GM23338 (cell line): ENCODE results near the gene ADGRG7. TPM values are rescaled to one million over a fixed set of nuclear protein-coding genes. Genes with fewer than 3 reads are reported as not detected.

ENCODE experiments used
- ATAC-seq: fragments of 200-7000 bp; cut with Tn5 transposase; 3 replicates; pipeline ENCODE4 v1.9.1; 2020
- DNase-seq: peaks from one replicate; pipeline ENCODE4 v3.0.0-alpha.2; 2015; ENCODE audit warnings: low spot score
- H2AFZ ChIP-seq: fragments of 200-600 bp; sonication (generic); 2 replicates; pipeline ENCODE4 v1.8.0; 2016; ENCODE audit warnings: antibody characterized with exemption, mild to moderate bottlenecking, moderate library complexity
- H3F3A ChIP-seq: fragments of 200-600 bp; sonication (generic); replicated peaks from 2 replicates; pipeline ENCODE4 v1.8.0; 2017; ENCODE audit warnings: antibody characterized with exemption, mixed run types, low read depth
- H3K27ac ChIP-seq: fragments of 200-600 bp; sonication (generic); 2 replicates; pipeline ENCODE4 v1.6.1; 2016; ENCODE audit warnings: low read depth
- H3K27me3 ChIP-seq: fragments of 200-600 bp; sonication (generic); 2 replicates; pipeline ENCODE4 v1.8.0; 2016; ENCODE audit warnings: mild to moderate bottlenecking, mixed run types, moderate library complexity; ENCODE audit not compliant: insufficient read depth
- H3K36me3 ChIP-seq: fragments of 200-600 bp; sonication (generic); 2 replicates; pipeline ENCODE4 v1.8.0; 2016; ENCODE audit warnings: mild to moderate bottlenecking; ENCODE audit not compliant: insufficient read depth
- H3K4me1 ChIP-seq: fragments of 200-600 bp; sonication (generic); 2 replicates; pipeline ENCODE4 v1.8.0; 2016; ENCODE audit warnings: mild to moderate bottlenecking, moderate library complexity; ENCODE audit not compliant: insufficient read depth
- H3K4me2 ChIP-seq: fragments of 200-600 bp; sonication (generic); 2 replicates; pipeline ENCODE4 v1.7.1; 2017; ENCODE audit warnings: mixed run types
- H3K4me3 ChIP-seq: fragments of 200-600 bp; sonication (generic); 2 replicates; pipeline ENCODE4 v1.6.1; 2016; ENCODE audit warnings: mixed run types
- H3K79me2 ChIP-seq: fragments of 200-600 bp; sonication (generic); replicated peaks from 2 replicates; pipeline ENCODE4 v1.8.0; 2017; ENCODE audit warnings: mild to moderate bottlenecking; ENCODE audit not compliant: insufficient read depth
- H3K9me2 ChIP-seq: fragments of 200-600 bp; sonication (generic); 2 replicates; pipeline ENCODE4 v1.8.0; 2017; ENCODE audit not compliant: insufficient read depth
- H4K20me1 ChIP-seq: fragments of 200-600 bp; sonication (generic); replicated peaks from 2 replicates; pipeline ENCODE4 v1.8.0; 2017; ENCODE audit warnings: mild to moderate bottlenecking; ENCODE audit not compliant: insufficient read depth
- H3K27ac Mint-ChIP-seq: 2 replicates; pipeline ENCODE4 v1.8.0; 2020; ENCODE audit warnings: inconsistent platforms, mild to moderate bottlenecking, moderate library complexity, mixed read lengths
- H3K27me3 Mint-ChIP-seq: 3 replicates; pipeline ENCODE4 v1.8.0; 2022; ENCODE audit warnings: low read depth, mild to moderate bottlenecking, moderate library complexity, mixed read lengths, inconsistent platforms; ENCODE audit not compliant: insufficient read depth, poor library complexity
- H3K36me3 Mint-ChIP-seq: 3 replicates; pipeline ENCODE4 v1.8.0; 2021; ENCODE audit warnings: low read depth, mild to moderate bottlenecking, inconsistent platforms, moderate library complexity, mixed read lengths
- H3K4me1 Mint-ChIP-seq: 3 replicates; pipeline ENCODE4 v1.8.0; 2020; ENCODE audit warnings: mild to moderate bottlenecking, inconsistent platforms, mixed read lengths
- H3K4me3 Mint-ChIP-seq: 3 replicates; pipeline ENCODE4 v1.8.0; 2021; ENCODE audit warnings: moderate library complexity, mild to moderate bottlenecking, inconsistent platforms, mixed read lengths
- H3K9me3 Mint-ChIP-seq: 3 replicates; pipeline ENCODE4 v1.8.0; 2020; ENCODE audit warnings: moderate library complexity, mild to moderate bottlenecking, inconsistent platforms, mixed read lengths
- CREB1 ChIP-seq: fragments of 250-450 bp; sonication (Bioruptor Pico); IDR thresholded peaks from 2 replicates; pipeline ENCODE4 v1.5.0; 2020; ENCODE audit warnings: low read depth, mild to moderate bottlenecking, moderate library complexity
- EZH2 ChIP-seq: fragments of 200-600 bp; sonication (generic); IDR thresholded peaks from one replicate; pipeline ENCODE4 v1.8.0; 2017; ENCODE audit warnings: antibody characterized with exemption, mild to moderate bottlenecking, low read depth; ENCODE audit not compliant: unreplicated experiment
- EZH2phosphoT487 ChIP-seq: fragments of 200-600 bp; sonication (generic); IDR thresholded peaks from one replicate; pipeline ENCODE4 v1.8.1; 2018; ENCODE audit warnings: antibody characterized with exemption; ENCODE audit not compliant: unreplicated experiment
- JUNB ChIP-seq: IDR thresholded peaks from one replicate; pipeline ENCODE4 v1.6.1; 2016; ENCODE audit warnings: antibody characterized with exemption; ENCODE audit not compliant: unreplicated experiment
- POLR2AphosphoS5 ChIP-seq: IDR thresholded peaks from 2 replicates; pipeline ENCODE4 v1.6.1; 2016; ENCODE audit warnings: antibody characterized with exemption, low read depth
- STAT1 ChIP-seq: IDR thresholded peaks from one replicate; pipeline ENCODE4 v1.6.1; 2016; ENCODE audit warnings: antibody characterized with exemption; ENCODE audit not compliant: unreplicated experiment
- ZNF114 ChIP-seq: fragments of 250-450 bp; sonication (Bioruptor Pico); IDR thresholded peaks from 2 replicates; pipeline ENCODE4 v1.5.0; 2020; ENCODE audit warnings: mild to moderate bottlenecking, moderate library complexity
- ZNF331 ChIP-seq: fragments of 250-450 bp; sonication (Bioruptor Pico); IDR thresholded peaks from 2 replicates; pipeline ENCODE4 v1.5.0; 2020; ENCODE audit warnings: low read depth, mild to moderate bottlenecking, moderate library complexity
- polyA plus RNA-seq: library from polyadenylated mRNA; unstranded; fragments of >200 nt; fragmentation: Nextera tagmentation; extraction: Ambion mirVana; gene quantifications from 2 replicates; pipeline ENCODE4 v1.2.1, GENCODE V29; 2016
- total RNA-seq: library from RNA; depleted of rRNA; stranded (reverse); fragments of >200 nt; shearing (Covaris generic); gene quantifications from 2 replicates; pipeline ENCODE4 v1.2.3, GENCODE V29; 2014
- TF ChIP-seq, protein P1 (sequence below), 2 experiments: fragments of 200-600 bp in 1 of 2; sonication (generic) in 1 of 2; conservative IDR thresholded peaks; 2 replicates each; pipeline versions ENCODE4 v1.5.1 to v1.6.1; 2016 to 2017; ENCODE audit warnings: antibody characterized with exemption in 2 of 2, low read depth in 2 of 2, mild to moderate bottlenecking in 2 of 2, moderate library complexity in 1 of 2
- TF ChIP-seq, protein P2 (sequence below): IDR thresholded peaks from 2 replicates; pipeline ENCODE4 v1.6.1; 2016; ENCODE audit warnings: antibody characterized with exemption
- TF ChIP-seq, protein P3 (sequence below): IDR thresholded peaks from one replicate; pipeline ENCODE4 v1.6.1; 2018; ENCODE audit warnings: antibody characterized with exemption; ENCODE audit not compliant: unreplicated experiment

ADGRG7 gene
- total and polyA plus RNA-seq, 2 experiments from 2014 or later = not detected

DNA sequence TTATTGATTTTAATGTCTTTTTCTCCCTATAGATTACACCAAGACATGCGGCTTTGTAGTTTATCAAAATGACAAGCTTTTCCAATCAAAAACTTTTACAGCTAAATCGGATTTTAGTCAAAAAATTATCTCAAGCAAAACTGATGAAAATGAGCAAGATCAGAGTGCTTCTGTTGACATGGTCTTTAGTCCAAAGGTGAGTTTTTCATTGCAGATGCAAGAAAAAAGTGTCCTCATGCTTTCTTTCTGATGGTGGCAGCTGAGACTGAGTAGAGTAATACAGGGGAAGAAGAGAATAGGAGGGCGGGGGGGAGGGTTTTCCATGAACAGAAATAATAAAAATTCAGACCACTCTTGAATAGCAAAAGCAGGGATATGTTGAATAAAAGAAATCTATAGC lies 36.5 kb downstream of the ADGRG7 start (continued):
- TF ChIP-seq, protein P1, sequence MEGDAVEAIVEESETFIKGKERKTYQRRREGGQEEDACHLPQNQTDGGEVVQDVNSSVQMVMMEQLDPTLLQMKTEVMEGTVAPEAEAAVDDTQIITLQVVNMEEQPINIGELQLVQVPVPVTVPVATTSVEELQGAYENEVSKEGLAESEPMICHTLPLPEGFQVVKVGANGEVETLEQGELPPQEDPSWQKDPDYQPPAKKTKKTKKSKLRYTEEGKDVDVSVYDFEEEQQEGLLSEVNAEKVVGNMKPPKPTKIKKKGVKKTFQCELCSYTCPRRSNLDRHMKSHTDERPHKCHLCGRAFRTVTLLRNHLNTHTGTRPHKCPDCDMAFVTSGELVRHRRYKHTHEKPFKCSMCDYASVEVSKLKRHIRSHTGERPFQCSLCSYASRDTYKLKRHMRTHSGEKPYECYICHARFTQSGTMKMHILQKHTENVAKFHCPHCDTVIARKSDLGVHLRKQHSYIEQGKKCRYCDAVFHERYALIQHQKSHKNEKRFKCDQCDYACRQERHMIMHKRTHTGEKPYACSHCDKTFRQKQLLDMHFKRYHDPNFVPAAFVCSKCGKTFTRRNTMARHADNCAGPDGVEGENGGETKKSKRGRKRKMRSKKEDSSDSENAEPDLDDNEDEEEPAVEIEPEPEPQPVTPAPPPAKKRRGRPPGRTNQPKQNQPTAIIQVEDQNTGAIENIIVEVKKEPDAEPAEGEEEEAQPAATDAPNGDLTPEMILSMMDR (conservative IDR thresholded peaks at IDR 0.05; ENCODE audit: low read depth in 2 of 2) = no peak
- no peak for TF ChIP-seq ZNF114 (CRISPR knock-in tag)
- TF ChIP-seq EZH2 = no peak
- no peak for TF ChIP-seq POLR2AphosphoS5
- TF ChIP-seq ZNF331 (CRISPR knock-in tag) = no peak

DNA sequence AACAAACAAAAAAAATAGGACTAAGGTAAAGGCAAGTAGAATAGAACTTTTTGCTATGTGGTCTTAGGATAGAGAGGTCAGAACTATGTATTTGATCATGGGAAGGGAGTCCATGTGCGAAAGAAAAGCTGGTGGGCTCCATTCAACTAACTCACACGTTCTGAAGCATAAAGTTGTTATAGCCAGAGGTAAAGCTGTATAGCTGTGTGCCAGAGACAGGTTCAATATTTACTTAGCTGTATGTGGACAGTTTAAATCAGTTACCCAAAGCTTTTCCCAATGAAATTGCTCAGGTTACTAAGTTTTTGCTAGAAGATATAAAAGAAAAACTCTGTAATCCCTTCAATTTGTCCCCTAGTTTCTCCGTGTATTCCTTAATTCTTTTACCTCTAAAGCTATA lies 37.8 kb downstream of the ADGRG7 start:
- no peak overlapping the region for H3K27ac ChIP-seq
- no peak for TF ChIP-seq POLR2AphosphoS5

DNA sequence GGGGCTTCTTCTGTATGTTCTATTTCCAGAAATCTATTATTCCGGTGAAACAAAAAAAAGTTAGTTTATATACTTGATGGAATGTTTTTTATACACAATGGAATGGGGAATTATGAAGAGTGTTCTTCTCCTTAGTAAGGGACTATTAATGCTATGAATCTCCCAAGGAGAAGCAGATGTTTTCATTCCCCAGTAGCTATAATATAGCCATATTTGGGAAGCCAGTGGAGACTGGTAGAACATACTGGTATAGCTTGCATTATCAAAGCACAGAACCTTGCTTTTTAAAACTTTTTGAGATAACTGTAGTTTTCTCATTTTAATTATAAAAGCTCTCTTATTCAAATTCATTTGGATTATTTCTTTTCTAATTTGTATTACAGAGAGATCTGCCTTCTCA lies 38.3 kb downstream of the ADGRG7 start:
- H3K9me2 ChIP-seq = 0 out of 2 replicates have a peak, but pooled peaks cover 6% of the 10 kb centered on the region
- Mint-ChIP-seq H3K9me3 (no peaks in the 10 kb centered on the region), H3K4me3 (no peak overlapping the region), H3K36me3 (no peaks in the 10 kb centered on the region), H3K27ac (no peak overlapping the region), H3K27me3 (no peaks in the 10 kb centered on the region), H3K4me1 (peaks cover 4% of the 10 kb centered on the region; the same call in 1 of the 3 replicates)
- no peak overlapping the region for H3K4me2 ChIP-seq
- H4K20me1 ChIP-seq = no peaks in the 10 kb centered on the region
- H2AFZ ChIP-seq = no peak overlapping the region
- H3K36me3 ChIP-seq = no peaks in the 10 kb centered on the region
- ATAC-seq (no peak), DNase-seq (no peak)
- no peak overlapping the region for H3K27ac ChIP-seq
- H3K27me3 ChIP-seq = no peaks in the 10 kb centered on the region
- no peak overlapping the region for H3K4me3 ChIP-seq
- H3K4me1 ChIP-seq = no peaks in the 10 kb centered on the region
- no peaks in the 10 kb centered on the region for H3K79me2 ChIP-seq
- H3F3A ChIP-seq = no peaks in the 10 kb centered on the region
- TF ChIP-seq JUNB = no peak
- TF ChIP-seq, protein P1 (conservative IDR thresholded peaks at IDR 0.05; ENCODE audit: low read depth in 2 of 2) = no peak
- TF ChIP-seq POLR2AphosphoS5 = no peak
- TF ChIP-seq EZH2phosphoT487 = no peak
- TF ChIP-seq ZNF331 (CRISPR knock-in tag) = no peak
- TF ChIP-seq, protein P2, sequence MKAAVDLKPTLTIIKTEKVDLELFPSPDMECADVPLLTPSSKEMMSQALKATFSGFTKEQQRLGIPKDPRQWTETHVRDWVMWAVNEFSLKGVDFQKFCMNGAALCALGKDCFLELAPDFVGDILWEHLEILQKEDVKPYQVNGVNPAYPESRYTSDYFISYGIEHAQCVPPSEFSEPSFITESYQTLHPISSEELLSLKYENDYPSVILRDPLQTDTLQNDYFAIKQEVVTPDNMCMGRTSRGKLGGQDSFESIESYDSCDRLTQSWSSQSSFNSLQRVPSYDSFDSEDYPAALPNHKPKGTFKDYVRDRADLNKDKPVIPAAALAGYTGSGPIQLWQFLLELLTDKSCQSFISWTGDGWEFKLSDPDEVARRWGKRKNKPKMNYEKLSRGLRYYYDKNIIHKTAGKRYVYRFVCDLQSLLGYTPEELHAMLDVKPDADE = no peak
- no peak for TF ChIP-seq CREB1
- TF ChIP-seq, protein P3, sequence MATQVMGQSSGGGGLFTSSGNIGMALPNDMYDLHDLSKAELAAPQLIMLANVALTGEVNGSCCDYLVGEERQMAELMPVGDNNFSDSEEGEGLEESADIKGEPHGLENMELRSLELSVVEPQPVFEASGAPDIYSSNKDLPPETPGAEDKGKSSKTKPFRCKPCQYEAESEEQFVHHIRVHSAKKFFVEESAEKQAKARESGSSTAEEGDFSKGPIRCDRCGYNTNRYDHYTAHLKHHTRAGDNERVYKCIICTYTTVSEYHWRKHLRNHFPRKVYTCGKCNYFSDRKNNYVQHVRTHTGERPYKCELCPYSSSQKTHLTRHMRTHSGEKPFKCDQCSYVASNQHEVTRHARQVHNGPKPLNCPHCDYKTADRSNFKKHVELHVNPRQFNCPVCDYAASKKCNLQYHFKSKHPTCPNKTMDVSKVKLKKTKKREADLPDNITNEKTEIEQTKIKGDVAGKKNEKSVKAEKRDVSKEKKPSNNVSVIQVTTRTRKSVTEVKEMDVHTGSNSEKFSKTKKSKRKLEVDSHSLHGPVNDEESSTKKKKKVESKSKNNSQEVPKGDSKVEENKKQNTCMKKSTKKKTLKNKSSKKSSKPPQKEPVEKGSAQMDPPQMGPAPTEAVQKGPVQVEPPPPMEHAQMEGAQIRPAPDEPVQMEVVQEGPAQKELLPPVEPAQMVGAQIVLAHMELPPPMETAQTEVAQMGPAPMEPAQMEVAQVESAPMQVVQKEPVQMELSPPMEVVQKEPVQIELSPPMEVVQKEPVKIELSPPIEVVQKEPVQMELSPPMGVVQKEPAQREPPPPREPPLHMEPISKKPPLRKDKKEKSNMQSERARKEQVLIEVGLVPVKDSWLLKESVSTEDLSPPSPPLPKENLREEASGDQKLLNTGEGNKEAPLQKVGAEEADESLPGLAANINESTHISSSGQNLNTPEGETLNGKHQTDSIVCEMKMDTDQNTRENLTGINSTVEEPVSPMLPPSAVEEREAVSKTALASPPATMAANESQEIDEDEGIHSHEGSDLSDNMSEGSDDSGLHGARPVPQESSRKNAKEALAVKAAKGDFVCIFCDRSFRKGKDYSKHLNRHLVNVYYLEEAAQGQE = no peak
- TF ChIP-seq EZH2 = no peak
- no peak for TF ChIP-seq ZNF114 (CRISPR knock-in tag)
- no peak for TF ChIP-seq STAT1

More for the DNA sequence above, 37.8 kb downstream of the ADGRG7 start:
- Histone ChIP-seq H2AFZ (no peak overlapping the region), H3K79me2 (no peaks in the 10 kb centered on the region), H3F3A (no peaks in the 10 kb centered on the region), H3K27me3 (no peaks in the 10 kb centered on the region), H4K20me1 (no peaks in the 10 kb centered on the region), H3K4me1 (no peaks in the 10 kb centered on the region), H3K4me2 (no peak overlapping the region), H3K4me3 (no peak overlapping the region), H3K36me3 (no peaks in the 10 kb centered on the region), H3K9me2 (0 out of 2 replicates have a peak, but pooled peaks cover 6% of the 10 kb centered on the region)
- ATAC-seq = no peak
- no peak for DNase-seq
- peaks cover 4% of the 10 kb centered on the region; the same call in 1 of the 3 replicates for H3K4me1 Mint-ChIP-seq
- no peaks in the 10 kb centered on the region for H3K9me3 Mint-ChIP-seq
- H3K27me3 Mint-ChIP-seq = no peaks in the 10 kb centered on the region
- no peaks in the 10 kb centered on the region for H3K36me3 Mint-ChIP-seq
- H3K27ac Mint-ChIP-seq = no peak overlapping the region
- no peak overlapping the region for H3K4me3 Mint-ChIP-seq
